GM13977 (cell line): ENCODE results near the gene CHRM5.
"Not testable (repeated sequence)": the region's sequence is repeated elsewhere in the genome, so short reads cannot be mapped to it uniquely, and the experiment has no call there.

Source experiments
- DNase-seq: peaks from one replicate; pipeline ENCODE4 v3.0.0; 2012; ENCODE audit warnings: low spot score
- in situ Hi-C: fragments of 300-500 bp; cut with MboI; formaldehyde crosslinking; loops from one replicate; pipeline ENCODE4 v1.12.0; 2022; ENCODE audit warnings: low sequenced_read_pairs, low pct_unique_long_range_greater_than_20kb, mixed read lengths, inconsistent platforms; ENCODE audit not compliant: unreplicated experiment
- TF ChIP-seq, protein P1 (sequence below): IDR thresholded peaks from 2 replicates; pipeline ENCODE4 v1.5.1; 2012; ENCODE audit warnings: mild to moderate bottlenecking, control low read depth; ENCODE audit not compliant: insufficient read depth; ENCODE audit errors: extremely low read depth, missing control alignments

CHRM5 gene

DNA sequence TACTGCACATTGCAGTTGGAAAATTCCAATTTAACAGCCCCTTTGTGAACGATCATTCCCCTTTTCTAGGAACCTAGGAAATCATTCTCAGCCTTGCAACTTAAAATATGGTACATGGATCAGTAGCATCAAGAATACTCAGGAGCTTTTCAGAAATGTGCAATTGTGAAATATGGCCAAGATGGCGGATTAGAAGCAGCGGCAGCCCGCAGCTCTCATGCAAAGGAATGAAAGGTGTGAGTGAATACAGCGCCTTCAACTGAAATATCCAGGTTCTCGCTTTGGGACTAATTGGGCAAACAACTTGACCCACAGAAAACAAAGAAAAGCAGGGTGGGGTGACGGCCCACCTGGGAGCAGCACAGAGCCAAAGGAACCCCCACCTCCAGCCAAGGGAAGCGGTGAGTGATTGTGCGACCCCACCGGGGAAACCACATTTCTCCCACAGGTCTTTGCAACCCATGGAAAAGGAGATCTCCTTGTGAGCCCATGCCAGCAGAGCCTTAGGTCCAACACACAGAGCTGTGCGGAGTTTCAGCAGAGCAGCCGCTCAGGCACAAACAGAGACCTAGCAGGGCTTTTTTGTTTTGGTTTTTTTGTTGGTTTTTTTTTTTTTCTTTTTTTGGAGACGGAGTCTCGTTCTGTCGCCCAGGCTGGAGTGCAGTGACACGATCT, 78.3 kb downstream of the CHRM5 start:
- TF ChIP-seq, protein P1, sequence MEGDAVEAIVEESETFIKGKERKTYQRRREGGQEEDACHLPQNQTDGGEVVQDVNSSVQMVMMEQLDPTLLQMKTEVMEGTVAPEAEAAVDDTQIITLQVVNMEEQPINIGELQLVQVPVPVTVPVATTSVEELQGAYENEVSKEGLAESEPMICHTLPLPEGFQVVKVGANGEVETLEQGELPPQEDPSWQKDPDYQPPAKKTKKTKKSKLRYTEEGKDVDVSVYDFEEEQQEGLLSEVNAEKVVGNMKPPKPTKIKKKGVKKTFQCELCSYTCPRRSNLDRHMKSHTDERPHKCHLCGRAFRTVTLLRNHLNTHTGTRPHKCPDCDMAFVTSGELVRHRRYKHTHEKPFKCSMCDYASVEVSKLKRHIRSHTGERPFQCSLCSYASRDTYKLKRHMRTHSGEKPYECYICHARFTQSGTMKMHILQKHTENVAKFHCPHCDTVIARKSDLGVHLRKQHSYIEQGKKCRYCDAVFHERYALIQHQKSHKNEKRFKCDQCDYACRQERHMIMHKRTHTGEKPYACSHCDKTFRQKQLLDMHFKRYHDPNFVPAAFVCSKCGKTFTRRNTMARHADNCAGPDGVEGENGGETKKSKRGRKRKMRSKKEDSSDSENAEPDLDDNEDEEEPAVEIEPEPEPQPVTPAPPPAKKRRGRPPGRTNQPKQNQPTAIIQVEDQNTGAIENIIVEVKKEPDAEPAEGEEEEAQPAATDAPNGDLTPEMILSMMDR = no peak
- no peak for DNase-seq
- in situ Hi-C loops = no loop called here

DNA sequence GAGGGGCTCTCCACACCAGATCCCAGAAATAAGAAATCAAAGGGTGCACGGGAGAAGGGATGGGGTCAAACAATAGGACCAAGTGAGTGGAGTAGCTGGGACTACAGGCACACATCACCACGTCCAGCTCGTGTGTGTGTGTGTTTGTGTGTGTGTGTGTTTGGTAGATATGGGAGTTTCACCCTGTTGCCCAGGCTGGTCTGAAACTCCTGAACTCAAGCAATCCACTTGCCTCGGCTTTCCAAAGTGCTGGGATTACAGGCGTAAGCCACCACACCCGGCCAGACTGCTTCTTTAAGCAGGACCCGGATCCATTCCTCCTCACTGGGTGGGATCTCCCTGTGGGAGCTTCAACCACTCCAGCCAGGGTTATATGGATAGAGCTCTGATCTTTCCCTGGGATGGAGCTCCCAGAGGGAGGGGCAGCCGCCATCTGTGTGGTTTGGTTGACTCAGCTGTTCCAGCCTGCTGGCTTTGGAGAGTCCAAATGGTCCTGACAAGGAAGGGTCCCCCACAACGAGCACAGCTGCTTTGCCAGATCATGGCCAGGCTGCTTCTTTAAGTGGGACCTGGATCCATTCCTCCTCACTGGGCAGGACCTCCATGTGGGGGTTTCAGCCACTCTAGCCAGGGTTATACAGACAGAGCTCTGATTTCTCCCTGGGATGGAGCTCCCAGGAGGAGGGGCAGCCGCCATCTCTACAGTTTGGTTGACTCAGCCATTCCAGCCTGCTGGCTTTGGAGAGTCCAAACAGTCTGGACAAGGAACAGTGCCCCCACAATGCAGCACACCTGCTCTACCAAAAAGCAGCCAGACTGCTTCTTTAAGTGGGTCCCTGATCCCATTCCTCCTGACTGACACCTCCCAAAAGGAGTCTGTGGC, 79.8 kb downstream of the CHRM5 start:
- in situ Hi-C loops = no loop called here
- TF ChIP-seq, protein P1 = no peak
- no peak for DNase-seq

DNA sequence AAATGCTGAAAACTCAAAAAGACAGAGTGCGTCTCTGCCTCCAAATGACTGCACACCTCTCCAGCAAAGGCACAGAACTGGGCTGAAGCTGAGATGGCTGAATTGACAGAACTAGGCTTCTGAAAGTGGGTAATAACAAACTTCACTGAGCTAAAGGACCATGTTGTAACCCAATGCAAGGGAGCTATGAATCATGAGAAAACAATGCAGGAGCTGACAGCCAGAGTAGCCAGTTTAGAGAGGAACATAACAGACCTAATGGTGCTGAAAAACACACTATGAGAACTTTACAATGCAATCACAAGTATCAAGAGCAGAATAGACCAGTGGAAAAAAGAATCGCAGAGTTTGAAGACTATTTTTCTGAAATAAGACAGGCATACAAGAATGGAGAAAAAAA, 80.8 kb downstream of the CHRM5 start:
- TF ChIP-seq, protein P1 = no peak
- in situ Hi-C loops = no loop called here

DNA sequence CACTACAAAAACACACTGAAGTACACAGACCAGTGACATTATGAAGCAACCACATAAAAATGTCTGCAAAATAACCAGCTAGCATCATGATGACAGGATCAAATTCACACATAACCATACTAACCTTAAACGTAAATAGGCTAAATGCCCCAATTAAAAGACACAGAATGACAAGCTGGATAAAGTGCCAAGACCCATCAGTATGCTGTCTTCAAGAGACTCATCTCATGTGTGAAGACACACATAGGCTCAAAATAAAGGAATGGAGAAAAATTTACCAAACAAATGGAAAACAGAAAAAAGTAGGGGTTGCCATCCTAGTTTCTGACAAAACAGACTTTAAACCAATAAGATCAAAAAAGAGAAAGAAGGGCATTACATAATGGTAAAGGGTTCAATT, 82.1 kb downstream of the CHRM5 start:
- in situ Hi-C loops = loop anchor here (10.0 to 25.0 kb wide), 2 partner anchors 164 to 862 kb away; partner anchors contain the start of gene KATNBL1
- not testable (repeated sequence) for DNase-seq

More for the DNA sequence above, 80.8 kb downstream of the CHRM5 start:
- DNase-seq = no peak

DNA sequence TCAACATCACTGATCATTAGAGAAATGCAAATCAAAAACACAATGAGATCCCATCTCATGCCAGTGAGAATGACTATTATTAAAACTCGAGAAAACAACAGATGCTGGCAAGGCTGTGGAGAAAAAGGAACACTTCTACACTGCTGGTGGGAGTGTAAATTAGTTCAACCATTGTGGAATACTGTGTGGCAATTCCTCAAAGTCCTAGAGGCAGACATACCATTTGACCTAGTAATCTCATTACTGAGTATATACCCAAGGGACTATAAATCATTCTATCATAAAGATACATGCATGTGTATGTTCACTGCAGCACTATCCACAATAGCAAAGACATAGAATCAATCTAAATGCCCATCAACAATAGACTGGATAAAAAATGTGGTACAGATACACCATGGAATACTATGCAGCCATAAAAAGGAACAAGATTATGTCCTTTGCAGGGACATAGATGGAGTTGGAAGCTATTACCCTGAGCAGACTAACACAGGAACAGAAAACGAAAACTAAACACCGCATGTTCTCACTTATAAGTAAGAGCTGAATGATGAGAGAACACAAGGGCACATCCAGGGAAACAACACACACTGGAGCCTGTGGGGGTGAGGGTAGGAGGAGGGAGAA, 85.9 kb downstream of the CHRM5 start:
- in situ Hi-C loops = loop anchor here (10.0 to 25.0 kb wide), 2 partner anchors 161 to 858 kb away; partner anchors contain the start of gene KATNBL1
- TF ChIP-seq, protein P1 = no peak
- DNase-seq = no peak

DNA sequence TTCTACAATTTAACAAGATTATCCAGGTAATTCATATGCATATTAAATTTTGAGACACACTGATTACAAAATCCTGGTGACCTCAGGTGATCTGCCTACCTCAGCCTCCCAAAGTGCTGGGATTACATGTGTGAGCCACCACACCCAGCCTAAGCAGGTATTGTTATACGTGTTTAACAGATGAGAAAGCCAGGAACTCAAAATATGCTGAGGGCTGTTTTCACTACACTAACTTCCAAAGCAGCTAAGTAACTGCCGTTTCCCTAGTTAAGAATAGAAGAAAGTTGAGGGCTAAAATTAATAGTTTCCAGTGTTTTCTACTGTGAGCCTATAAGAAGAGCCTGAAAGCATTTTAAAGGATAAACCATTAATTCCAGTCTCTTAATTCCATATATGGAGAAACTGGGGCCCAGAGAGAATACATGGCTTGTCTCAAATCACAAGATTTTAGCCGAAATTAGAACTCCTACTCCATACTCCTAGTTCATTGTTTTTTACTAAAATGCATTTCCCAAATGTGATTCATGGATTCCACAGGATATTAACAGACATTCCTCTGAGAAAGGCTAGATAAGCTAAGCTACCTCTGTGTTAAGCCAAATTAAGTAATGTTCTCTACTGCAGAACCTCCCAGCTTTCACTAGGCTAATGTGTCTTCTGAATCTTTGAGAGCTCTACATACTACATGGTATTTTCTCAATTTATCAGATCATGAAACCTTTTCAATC, 87.7 kb downstream of the CHRM5 start:
- no peak for DNase-seq
- in situ Hi-C loops = loop anchor here (10.0 to 25.0 kb wide), 2 partner anchors 159 to 856 kb away; partner anchors contain the start of gene KATNBL1
- TF ChIP-seq, protein P1 = no peak
